Fibroblast of skin of left biceps (primary cell): ENCODE results near the gene AFF3.

Experiments used
- DNase-seq, 2 experiments: peaks; one replicate each; pipeline ENCODE4 v3.0.0-alpha.2; 2013; ENCODE audit warnings: low read depth in 2 of 2

AFF3 gene

DNA sequence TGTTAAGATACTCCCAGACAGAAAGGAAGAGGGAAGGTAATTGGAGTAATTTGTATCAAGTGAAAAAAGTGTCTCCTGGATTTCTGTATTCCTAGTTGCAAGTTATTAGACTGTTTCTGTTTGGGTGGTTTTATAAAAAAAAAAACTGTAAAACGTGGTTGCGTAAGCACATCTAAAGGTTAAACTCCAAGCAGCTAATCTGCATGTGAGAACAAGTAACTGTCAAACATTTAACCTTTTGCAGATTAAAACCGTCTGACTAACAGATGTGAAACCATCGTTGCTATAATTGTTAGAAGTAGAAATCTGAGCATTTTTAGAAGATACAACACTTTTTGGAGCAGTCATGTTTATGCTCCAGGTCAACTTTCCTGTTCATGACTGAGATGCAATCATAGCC lies 72.3 kb downstream of the AFF3 start:
- DNase-seq, result peak in 1 of 2 experiments; percentile 54

DNA sequence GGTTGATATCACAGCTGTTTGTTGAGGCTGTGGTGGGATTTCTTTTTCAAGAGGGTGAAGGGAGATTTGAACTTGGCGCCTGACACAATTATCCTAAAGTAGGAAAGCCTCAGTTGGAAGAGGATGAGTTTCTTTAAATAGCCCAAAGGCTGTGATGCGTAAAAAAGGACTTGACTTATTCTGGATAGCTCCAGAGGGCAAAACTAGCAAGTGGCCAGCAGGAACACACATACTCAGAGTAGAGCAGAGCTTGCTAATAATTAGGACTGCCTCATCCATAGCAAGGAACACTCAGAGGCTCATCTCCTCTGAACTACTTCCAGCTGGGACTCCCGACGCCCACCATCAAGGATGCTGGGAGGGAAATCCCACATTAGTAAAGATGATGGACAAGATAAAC lies 74.0 kb downstream of the AFF3 start:
- no peak for DNase-seq

DNA sequence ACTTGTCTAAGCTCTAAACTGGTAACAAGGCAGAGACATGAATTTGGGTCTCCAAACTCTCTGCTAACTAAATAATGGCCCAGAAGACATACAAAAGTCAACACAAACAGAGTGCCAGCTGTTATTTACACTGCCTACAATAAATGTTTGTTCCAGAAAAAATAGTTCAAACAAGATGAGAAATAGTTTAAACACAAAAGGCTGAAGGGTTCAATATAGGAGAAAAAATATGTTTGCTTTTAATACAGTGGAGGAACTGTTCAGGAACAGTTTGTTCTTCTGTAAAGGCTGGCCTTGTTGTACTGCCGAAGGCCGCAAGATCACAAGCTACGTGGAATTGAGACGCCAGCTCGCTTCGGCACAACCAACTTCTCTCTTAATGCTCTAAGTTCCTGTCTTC lies 74.6 kb downstream of the AFF3 start:
- DNase-seq, result no peak

DNA sequence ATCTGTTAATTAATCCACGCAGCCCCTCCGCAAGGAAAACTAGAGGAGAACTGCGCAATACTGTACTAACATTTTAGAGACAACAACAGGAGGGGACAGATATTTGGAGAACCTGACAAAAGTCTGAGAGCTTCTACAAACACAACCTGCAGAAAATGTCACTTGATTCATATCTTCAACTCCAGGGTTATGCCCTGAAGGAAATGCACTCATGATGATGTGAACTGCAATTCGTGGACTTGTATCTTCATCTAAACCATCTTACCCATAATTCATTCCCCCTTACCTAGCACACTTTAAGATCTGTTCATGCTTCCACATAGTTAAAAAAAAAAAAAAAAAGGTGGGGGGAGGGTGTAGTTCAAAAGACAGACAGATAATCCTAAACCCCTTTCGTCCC lies 75.5 kb downstream of the AFF3 start:
- no peak for DNase-seq

DNA sequence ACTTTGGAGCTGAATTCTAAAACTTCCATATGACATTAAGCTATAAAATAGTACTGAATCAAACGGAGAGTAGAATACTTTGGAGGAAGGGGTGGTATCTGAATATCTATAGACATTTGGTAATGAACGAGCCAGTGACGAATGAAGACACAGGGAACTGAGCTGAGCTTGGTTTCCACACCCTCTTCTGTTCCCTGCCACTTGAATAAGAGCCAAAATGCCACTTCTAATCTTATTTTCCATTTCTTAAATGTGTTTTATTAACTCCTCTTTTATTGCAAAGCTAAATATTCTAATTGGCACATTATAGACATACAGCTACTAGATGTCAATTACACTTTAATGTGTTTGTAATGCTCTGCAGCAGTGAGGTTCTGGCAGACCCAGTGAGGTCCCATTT lies 76.1 kb downstream of the AFF3 start:
- DNase-seq, result no peak

DNA sequence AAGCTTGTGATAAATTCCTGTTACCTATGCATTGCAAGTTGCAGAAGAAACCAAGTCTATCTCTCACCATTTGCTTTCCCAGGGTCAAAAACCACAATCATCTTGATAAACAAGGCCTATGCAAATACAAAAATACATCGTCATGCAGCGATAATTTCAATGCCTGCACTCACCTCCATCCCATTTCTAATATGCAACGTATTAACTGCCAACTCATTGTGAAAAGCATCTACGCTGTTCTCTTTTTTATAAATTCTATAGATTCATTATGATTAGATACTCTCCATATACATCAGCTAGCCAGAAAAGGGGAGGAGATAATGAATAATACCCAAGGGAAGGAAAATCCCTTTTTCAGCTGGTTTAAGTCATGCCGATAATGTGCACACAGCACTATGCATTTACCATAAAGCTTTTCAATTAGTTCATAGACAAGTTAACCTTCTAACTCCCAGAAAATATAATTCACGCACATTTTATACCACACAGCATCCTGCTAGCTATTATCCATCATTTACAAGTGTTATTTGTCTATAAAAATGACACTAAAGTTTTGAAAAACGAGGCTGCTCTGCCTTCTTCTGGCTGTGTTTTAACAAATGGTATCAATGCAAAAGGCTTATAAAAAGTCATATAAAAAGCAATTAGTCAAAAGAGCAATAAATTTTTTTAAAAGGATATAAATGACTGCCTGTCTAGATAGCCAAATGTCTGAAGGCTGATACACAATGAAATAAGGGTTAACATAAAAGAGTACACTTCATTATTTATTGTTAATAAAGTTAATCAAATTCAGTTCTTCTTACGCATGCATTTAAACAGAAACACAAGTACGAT lies 77.6 kb downstream of the AFF3 start:
- DNase-seq, result no peak

DNA sequence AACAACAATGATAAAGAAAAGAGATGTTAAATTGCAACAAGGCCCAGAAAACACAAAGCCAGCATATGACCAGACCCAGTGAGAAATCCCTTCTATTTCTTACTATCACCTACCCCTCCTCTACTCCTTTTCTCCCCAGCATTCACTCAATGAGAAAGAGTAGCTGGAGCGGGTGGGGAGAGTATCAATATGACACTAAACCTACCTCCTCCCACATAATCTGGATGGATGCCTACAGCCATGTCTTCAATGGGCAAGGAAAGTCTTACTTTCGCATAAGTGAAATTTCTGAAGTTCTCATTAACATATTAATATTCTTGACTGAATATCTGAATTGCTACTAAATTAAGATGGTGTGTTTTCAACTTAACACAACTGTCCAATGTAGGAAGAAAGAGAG lies 78.2 kb downstream of the AFF3 start:
- no peak for DNase-seq

DNA sequence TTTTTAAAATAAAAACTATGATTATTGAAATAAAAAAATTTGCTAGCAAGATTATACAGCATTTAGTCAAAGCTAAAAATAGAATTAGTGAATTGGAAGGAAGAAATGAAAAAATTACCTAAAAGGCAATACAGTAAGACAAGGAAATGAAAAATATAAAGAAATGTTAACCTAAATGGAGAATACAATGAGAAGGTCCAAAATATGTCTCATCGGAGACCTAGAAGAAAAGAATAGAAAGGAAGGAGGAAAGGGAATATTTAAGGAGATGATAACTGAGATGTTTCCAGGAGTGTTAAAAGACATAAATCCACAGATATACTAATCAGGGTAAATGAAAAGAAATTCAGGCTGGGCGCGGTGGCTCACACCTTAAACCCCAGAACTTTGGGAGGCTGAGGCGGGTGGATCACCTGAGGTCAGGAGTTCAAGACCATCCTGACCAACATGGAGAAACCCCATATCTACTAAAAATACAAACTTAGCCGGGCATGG lies 78.9 kb downstream of the AFF3 start:
- no peak for DNase-seq

DNA sequence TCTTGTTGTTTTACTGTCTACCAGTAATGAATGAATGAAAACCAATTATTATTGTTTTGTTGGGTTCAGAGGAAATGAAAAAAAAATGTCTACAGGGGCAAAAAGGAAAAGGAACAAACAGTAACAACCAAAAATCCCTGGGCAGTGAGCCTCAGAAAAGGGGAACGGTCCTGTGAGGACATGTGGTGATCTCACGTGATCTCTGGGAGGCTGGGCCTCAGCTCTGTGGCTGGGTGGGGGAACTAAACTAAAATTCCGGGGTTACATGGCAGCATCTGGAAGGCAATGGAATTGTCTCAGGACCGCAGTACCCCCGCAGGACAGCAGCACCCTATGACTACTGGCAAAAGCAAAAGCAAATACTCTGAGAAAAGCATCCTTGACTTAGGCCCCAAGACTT lies 80.1 kb downstream of the AFF3 start:
- no peak for DNase-seq

DNA sequence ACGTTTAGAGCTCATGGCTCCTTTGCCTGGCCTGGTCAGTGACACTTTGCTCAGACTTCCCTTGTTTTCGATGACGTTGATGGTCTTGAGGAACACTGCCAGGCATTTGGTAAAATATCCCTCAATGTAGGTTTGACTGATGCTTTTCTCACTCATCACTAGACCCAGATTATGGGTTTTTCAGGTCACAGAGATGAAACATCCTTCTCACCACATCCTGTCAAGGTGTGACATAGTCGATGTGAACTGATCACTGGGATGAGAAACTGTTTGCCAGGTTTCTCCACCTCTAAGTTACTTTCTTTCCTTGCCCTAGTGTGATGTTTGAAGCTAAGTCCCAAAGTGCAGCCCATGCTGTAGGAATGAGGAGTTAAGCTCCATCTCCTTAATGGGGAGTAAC lies 81.5 kb downstream of the AFF3 start:
- DNase-seq, result no peak

DNA sequence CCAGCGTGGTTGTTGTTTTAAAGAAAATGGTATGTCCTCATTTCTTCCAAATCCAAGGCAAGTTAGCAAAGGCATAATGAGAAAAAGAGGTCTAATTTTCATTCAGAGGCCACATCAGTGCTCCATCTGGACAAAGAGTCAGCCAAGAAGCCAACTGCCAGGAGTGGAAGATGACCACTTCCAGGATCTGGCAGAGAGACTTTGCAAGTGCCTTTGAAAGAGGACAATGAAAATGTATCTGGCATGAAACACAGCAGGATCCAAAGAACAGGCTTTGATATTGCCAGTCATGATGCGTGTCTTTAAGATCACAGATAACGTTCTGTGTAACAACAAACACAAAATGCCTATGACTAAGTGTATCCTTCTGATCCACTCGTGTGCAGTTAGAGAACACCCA lies 82.8 kb downstream of the AFF3 start:
- no peak for DNase-seq

DNA sequence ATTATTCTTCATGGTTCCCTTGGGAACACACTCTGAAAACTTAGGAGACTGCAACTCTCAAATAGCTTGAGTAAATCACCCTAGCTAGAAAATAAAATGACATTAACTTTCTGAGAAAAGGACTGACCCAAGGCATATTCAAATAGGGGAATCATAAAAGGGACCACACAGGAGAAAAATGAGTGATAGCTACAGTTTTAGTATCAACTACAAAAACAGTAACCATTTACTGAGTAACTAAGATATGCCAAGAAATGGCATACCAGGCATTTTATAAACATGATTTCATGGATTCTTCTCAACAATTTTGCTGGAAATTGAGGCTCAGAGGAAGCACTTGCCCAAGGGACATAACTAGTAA lies 84.5 kb downstream of the AFF3 start:
- peak; percentile 30 to 40 for DNase-seq

DNA sequence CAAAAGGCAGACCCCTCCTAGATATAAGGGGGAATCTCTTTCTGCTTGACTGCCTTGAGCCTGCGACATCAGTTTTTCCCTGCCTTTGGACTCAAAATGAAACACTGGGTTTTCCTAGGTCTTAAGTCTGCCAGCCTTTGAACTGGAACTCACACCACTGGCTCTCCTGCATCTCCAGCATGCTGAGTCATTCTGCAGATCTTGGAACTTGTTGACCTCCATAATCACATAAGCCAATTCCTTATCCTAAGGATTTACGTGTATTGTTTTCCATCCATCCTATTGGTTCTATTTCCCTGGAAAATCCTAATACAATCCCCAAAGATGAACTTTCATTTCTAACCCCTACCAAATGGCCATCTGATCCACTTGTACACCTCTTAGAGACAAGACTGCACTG lies 88.0 kb downstream of the AFF3 start:
- no peak for DNase-seq

DNA sequence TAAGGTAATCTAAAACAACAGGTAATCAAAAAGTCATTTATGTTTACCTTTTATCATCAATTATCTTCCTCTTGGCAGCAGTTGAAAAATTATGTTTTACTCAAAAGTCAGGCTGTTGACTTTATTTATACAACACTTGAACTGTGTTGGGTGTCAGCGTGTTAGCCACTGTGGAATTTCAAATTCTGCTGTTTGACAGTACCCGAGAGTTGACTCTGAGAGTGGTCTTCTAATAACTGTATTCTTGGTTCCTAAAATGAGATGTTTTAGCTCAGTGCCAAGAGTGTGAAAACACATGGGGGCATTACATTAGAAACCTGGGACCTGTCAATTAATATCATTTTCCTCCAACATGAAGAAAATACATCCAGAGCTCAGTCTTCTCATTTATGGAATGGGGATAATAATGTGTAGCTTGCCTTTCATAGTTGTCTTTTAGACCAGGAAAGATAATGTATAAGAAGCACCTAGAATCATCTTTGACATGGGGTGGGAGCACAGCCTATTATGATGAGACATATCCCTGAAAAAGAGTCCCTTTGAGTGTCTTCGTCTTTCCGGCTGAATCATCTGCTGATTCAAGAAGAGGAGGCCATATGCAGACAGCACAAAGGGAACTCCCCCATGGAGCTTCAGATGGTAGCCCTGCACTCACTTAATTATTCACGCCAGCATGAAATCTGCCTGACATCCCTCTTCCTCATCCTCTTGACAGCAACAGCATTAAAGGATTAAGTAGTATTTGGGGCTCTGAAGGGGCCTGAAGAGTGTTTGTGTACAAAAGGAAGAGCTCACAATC lies 89.1 kb downstream of the AFF3 start:
- DNase-seq, result no peak

DNA sequence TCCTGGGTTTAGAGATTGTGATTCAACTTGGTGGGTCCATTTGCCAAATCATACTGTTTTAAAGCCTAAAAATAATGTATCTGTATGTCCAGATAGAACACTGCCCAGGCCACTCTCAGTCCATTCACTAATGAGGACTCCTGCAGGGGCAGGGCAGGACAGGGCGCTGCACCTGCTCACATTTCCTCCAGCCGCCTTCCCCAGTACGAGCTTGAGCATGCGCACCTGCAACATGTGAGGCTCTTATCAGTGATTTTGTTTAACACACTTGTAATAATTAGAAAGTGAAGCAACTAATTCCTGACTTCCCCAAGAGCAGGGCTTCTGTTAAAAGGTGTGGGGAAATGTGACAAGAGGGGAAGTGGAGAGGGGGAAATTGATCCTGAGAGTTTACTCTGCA lies 89.7 kb downstream of the AFF3 start:
- no peak for DNase-seq

DNA sequence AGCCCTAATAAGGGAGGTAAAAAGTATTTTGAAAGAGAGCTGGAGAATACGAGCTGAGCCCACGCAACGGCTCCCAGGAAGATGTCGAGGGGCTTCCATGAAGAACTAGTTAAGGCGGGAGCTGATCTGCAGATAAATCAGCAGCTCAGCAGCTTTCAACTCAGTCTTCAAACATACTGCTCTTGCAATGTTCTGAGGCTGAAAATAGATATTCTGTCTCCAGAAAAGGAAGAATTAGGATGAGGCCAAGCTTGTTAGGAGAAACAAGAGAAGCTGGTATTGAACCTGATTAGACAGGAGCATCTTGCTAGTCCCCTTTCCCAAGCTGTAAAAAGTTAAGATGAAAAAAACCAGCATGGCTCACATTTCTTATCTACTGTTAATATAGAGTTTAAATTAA lies 91.1 kb downstream of the AFF3 start:
- no peak for DNase-seq

DNA sequence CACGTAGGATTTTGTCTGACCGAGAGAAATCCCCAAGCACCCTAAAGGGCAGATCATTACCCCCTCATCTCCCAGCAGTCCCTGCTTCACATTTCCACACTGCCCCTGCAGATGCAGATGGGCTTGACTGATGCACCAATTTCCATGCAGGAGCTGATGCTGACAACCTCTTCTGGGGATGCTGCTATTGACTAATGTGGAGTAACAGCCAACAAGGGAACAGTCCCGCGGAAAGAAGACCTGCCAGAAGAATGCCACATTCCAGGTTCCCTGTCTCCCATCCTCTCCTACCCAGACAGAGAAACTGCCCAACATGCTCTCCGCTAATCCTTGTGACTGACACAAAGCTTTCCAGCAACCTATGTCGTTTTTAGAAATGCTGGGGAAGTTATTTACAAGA lies 91.7 kb downstream of the AFF3 start:
- DNase-seq, result no peak

DNA sequence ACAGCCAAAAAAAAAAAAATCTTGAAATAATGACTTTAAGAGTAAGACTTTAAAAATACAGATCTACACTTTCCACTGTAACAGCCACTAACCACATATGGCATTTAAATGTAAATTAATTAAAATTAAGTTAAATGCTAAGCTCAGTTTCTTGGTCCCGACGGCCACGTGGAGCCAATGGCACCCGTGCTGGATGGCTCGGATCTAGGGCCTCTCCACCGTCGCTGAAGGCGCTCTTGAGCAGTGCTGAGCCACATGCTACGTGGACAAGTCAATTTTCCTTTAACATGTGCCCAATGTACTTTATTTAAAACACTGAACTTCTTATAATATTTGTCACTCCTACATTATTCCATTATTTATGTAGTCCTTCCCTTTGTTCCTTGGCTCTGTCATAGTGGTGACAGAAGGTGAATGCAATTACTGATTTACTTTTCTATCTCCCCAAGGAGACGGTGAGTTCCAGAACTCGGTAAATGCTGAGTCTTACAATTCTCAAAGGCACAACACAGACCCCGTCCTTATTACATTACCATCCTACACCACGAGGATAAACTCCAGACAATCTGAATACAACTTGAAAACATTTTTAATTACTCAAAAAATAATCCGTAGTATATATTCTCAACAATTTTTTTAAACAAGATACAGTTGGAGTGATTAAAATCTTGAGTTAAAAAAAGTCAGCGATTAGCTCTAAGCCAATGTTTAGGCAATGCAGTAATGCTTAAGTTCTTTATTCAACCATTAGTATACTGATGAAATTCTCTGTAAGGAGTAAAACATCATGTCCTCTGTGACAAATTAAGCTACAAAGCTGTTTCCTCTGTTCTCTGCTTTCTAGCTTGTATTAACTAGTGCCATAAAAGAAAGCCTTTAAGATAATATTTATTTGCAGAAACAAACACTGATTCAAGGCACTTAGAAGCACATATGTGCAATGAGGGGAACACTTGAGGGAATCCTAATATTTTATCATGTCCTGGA lies 95.1 kb downstream of the AFF3 start:
- no peak for DNase-seq

DNA sequence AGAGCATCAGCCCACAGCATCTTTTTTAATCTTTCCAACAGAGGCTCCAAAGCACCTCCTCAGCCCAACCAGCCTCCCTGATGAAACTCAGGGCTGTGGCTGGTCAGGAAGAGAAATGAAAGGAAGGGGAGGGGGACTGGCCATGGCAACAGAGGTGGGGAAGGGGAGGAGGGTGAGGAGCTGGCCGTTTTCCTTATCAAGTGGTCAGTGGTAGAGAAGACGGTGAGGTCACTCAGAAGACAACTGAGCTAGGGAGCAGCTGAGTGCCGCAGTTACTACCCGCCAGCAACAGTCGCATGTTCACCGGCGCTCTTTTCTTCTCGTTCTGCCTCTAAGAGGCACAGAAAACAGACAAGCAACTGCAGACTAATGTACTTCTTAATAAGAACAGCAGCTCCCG lies 97.4 kb downstream of the AFF3 start:
- no peak for DNase-seq

DNA sequence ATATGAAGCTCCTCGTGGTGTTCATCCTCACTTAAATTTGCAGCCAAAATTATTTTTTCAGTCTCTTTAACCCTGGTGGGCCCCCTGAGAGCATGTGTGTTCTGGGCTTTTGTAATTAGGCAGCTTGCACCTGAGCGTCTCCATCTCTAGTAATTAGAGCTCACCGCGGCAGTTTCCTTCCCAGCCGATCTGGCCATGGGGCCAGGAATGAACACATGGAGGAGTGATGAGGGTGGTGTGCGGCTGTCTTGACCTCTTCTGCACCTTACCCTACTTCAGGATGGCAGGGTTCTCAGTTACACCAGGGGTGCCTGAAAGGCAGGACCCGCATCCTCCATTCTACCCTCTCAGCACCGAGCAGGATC lies 98.5 kb downstream of the AFF3 start:
- no peak for DNase-seq

DNA sequence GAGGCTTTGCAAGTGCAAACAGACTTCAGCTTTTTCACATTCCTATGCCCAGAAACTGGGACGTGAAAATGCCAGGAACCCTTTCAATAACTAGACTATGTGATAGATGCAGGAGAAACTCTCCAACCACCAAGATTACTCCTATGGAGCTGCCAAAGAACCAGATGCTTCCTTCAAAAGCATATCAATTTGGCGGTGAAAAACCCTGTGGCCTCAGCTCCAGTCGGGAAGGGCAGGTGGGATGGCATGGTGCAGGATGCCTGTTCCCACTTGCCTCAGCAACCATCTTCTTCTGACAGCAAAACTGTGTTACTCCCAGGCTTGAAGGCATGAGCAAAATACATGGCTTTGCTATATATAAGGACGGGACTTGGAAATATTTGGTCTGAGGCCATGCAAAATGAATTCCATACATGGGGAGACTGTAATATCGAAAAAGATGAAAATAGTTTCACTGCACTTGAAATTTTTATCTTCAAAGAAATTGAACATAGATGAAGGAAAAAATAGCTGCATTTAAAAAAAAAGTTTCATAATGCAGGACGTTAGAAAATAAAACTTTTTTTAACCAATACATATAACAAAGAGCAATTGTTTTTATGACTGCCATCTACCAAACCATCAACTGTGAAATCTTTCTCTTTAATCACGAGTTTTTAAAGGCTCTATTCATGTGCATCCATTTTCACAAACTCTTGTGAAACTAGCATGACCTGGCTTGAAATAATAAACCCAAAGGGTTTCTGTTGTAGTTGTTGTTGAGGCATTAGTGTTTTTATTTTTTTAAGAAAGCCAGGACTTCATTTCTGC lies 99.1 kb downstream of the AFF3 start:
- no peak for DNase-seq
